ELR (cell line): Measurements from ENCODE around the gene CUX1.
"Not testable (repeated sequence)": the region's sequence is repeated elsewhere in the genome, so short reads cannot be mapped to it uniquely, and the experiment has no call there.

Experiments used
- DNase-seq: peaks from one replicate; pipeline ENCODE4 v3.0.0-alpha.2; 2015; ENCODE audit warnings: low read depth

Gene CUX1

GRCh38 chr7:101795461-101795860 is 22.0 kb upstream of the CUX1 start:
- DNase-seq, result no peak

DNA sequence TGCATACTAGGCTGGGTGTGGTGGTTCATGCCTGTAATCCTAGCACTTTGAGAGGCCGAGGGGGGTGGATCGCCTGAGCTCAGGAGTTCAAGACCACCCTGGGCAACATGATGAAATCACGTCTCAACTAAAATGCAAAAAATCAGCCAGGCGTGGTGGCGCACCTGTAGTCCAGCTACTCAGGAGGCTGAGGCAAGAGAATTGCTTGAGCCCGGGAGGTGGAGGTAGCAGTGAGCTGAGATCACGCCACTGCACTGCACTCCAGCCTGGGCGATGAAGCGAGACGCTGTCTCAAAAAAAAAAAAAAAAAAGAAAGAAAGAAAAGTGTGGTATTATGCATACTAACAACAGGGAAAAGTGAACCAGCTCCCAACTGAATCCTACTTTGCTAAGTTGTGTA is 19.3 kb upstream of the CUX1 start:
- DNase-seq, result not testable (repeated sequence)

GRCh38 chr7:101803203-101804087 is 14.0 kb upstream of the CUX1 start:
- no peak for DNase-seq

DNA sequence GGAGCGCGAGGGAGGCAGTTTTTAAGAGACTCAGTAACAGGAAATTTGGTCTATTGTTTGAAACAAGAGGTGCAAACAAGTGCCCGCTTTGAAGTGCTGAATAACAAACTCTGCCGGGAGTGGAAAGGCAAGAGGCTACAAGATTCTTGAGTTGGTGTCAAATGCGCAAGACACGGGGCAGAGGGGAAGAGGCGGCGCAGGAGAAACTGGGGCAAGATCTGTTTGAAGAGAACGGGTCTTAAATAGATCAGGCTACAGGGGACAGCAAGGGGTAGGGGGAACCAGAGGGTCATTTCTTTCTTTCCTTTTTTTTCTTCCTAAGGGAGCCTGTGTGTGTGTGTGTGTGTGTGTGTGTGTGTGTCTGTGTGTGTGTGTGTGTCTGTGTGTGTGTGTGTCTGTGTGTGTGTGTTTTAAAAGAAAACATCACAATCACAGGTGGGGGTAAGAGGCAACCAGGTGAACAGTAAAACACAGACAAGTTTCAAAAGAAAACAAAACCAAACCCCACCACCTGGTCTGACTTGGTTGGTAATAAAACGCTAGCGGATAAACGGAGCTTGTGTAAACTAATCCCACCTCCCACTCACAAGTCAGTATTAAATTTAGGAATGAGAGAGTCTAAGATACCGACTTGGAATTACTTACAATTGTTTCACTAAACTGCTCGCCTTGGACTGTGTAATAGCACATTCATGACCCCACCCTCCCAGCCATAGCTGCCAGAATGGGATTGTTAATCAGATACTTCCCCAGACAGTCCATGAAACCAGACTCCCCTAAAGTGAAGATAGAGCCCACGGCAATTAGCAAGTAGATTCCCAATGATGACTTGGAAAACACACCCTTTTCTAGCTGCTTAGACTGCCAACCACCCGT is 13.1 kb upstream of the CUX1 start:
- DNase-seq, result no peak

- no peak for DNase-seq
These were observed 12.5 kb upstream of the CUX1 start for GRCh38 chr7:101804967-101805366.

DNA sequence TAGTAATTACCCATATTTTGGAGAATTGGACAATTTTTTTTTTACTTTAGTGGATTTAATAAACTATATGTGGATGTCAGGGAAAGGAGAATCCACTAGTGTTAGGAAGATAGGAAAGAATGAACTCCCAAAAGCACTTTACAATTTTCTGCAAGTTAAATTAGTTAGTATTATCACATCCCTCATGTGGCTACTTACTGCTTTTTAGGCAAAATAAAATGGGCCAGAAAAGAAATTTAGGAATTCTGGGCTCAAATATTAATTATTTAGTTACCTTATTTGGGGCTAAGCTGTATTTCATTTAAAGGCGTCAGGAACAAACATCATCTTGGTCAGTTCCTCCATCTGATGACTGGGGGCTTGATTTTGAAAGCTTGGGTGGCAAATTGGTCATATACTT is 4.8 kb upstream of the CUX1 start:
- DNase-seq, result no peak

GRCh38 chr7:101813402-101814019 is 3.9 kb upstream of the CUX1 start:
- no peak for DNase-seq

DNA sequence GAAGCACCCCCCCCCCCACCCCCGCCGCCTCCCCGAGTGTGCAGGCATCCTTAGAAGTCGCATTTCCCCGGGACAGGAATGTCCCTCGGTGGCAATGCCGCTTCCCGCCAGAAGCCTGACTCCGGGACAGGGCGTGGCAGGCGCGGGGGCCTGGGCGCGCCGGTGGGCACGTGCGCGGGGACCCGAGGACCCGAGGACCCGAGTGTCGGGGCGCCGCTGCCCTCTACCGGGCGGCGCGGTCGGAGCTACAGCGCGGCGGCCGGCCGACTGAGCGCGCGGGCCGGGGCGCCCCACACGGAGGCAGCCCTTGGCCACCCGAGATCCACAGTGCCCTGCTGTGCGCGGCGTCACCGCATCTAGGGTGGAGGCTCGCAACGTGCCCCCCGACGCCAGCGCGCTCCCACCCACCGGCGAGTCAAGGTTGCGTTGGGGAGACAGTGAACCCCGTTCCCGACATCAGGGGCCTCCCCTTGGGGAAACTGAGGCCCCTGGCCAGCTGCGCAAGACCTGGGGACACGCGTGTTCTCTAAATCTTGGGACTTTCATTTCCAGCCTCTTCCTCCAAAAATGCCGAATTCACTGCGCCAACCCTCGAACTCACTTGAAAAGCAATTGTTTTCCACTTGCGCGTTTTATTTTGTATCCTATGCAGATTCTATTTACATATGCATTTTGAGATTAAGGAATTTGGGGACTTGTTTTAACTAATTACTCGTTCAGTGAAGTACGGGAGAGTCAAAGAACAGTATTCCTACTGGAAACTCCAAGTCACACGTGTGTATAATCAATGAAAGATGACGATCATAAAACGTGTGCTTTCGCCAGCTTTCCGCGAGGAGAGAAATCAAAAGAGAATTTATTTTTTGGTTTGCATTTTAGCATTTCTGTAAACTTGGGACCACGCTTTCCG is 3.1 kb upstream of the CUX1 start:
- peak; percentile 67 for DNase-seq

GRCh38 chr7:101814991-101815825 is 2.2 kb upstream of the CUX1 start:
- no peak for DNase-seq

DNA sequence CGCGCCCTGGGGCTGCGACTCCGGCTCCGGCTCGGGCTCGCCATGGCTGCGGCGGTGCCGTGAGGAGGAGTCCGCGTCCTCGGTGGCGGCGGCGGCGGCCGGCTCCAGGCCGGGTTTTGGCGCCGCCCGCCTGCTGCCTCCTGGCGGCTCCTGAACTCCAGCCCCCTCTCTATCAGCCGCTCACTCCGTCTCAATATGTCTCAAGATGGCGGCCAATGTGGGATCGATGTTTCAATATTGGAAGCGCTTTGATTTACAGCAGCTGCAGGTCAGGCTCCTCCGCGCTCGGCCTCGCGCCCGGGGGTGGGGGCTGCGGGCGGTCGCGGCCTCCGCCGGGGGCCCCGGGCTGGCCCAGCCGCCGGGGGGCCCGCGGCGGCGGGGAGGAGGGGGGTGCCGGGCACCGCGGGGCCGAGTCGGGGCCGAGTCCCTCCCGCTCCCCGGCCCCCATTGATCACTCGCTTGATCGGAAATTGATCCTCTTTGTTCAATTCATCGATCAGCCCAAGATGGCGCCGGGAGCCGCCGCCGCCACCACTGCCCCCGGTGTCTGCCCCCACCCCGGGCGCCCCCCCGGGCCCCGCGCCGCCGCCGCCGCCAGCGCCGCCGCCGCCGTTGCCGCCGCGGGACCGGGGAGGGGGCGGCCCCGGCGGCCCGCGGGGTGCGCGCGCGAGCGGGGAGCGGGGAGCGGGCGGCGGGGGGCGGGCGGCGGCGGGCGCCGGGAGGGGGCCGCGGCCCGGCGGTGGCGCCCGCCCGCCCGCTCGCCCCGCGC is 1.4 kb upstream of the CUX1 start:
- DNase-seq, result peak; percentile 81

DNA sequence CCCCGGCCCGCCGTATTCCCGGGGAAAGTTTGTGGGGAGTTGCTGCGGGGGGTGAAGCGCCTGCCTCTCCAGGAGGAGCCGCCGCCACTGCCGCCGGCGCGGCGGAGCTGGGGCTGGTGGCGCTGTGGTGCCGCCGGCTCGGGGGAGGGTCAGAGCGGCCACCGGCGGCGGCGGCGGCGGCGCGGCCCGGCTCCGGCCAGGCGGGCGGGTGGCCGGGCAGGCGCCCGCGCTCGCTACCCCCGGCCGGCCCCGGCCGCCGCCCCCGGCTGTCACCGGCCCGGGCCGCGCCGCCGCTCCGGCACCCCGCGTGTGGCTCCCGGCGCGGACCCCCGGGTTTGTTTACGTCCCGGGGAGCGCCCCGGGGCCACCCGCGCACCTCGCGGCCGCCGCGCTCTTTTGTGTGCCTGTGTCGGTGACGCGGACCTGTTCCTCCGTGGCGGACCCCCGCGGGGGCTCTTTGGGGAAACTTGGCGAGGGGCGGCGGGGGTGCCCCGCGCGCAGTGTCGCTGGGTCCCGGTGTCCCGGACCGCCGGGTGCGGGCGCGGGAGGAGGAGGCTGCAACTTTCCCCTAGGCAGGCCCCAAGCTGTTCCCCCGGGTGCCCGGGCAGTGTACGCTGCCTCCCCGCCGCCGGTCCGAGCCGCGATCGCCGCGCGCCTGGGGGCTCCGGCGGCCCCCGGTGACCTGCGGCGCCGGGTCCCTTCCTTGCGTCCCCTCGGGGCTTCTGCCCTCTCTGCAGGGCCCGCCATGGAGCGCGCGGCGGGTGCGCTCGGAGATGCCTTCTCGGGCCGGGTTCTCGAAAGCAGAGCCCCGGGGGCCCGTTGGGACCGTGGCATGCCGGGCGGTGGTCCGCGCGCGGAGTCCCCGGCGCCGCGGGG is 593 bp upstream of the CUX1 start:
- peak; percentile 55 for DNase-seq

GRCh38 chr7:101818287-101819071 is 1.1 kb downstream of the CUX1 start:
- DNase-seq, result no peak

DNA sequence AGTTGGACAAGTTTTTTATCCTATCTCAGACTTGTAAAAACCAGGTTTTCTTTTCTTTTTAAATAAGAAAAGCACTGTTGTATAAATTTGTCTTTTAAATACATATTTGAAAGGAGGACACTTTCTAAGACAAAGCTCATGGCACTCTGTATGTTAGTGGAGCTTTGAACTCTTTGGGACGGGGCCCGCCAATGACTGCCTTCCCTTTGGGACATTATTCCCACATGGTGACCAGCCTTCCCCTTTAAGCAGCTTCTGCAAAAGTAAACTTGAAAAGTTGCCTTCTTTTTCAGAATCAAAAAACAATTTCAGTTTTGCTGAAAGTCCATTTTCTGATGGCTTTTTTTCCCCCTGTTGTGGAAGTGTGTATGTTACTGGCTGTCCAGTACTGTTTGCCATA is 1.8 kb downstream of the CUX1 start:
- no peak for DNase-seq

DNA sequence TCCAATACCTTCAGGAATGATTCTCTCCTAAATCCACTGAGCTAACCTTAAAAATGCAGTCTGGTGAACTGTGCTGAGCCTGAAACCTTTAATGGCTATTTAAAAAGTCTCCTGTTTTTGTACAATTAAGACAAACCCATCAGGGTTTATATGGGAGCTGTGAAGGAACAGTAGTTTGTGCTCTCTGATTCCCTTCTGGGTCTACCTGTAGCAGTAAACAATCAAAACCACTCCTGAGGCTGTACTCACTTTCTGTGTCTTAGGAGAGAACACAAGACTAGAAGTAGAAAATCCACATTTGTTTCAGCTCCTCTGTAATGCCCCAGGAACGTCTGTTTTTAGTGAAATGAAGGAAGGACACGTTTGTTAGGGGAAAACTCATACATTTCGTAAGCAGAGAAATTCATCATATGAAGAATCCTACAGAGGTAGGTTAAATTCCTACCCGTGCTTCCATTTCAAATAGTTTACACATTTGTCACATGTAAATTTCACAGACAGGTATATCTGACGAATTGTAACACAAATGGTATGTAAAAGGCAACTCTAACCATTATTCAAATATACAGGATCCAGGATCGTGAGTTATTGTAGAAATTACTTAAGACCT is 2.6 kb downstream of the CUX1 start:
- no peak for DNase-seq

DNA sequence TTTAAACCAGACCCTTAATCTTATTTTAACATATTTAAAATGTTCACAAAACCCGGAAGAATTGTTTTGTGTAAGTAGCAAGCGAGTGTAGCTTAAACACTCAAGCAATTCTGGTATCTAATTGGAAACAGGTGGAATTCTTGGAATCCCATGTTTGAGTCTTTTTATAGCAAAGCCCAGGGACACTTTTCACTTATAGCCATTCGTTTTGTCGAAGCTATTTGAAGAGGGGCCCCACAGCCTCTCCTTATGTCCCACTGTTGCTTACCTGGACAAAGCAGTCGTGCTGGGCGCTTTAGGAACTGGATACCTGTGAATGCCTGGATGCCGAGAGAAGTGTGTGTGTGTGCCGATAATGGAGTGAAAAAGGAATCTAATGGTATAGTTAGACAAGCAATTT is 3.3 kb downstream of the CUX1 start:
- no peak for DNase-seq

DNA sequence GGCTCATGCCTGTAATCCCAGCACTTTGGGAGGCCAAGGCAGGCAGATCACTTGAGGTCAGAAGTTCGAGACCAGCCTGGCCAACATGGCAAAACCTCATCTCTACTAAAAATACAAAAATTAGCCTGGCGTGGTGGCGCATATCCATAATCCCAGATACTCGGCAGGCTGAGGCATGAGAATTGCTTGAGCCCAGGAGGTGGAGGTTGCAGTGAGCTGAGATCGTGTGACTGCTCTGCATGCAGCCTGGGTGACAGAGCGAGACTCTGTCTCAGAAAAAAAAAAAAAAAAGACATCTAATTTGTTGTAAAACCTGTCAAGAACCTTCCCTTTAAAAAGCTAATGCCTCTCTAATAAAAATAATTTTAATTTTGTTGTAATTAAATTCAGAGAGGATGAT is 5.2 kb downstream of the CUX1 start:
- not testable (repeated sequence) for DNase-seq

GRCh38 chr7:101823096-101823495 is 5.7 kb downstream of the CUX1 start:
- DNase-seq, result no peak

GRCh38 chr7:101823596-101823995 is 6.2 kb downstream of the CUX1 start:
- DNase-seq, result no peak
